Measurements from ENCODE around the gene CIDEB. TPM values are rescaled to one million over a fixed set of nuclear protein-coding genes. Genes with fewer than 3 reads are reported as not detected.

The CIDEB gene
- total and polyA plus RNA-seq, 9 of the 15 experiments (the other 6 are each of a cell fraction or from before 2014, with no cell fraction given), result 0.03 to 0.35 (median 0.09) TPM; not detected in 3

DNA sequence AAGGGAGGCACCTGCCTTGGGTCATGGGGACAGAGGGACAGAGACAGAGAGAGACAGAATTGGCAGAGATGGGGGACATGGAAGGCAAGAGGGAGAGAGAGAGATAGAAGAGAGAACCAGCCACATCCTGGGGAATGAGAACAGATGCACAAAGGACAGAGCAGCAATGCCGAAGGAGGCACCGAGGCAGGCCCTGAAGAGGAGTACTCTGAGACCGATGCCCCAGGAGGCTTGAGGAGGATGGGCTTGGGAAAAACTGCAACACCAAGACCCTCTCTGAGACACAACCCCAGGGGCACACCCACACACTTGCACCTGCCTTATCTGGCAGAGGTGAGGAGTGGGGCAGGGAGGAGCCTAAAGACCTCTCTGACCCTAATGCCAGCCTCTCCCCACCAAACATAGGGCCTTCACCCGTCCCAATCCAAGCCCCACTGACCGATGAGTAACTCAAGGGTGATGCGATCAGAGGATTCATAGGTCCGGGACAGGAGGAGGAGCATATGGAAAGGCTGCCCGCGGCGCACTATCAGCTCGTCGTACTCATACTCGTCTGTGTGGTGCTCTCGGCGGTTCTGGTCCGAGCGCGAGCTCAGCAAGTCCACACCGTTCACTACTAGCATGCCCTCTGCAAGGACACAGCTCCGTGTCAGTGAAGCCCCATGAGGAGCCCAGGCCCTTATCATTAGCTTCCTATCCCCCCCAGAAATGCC lies 46.4 kb downstream of the CIDEB start:
- Histone ChIP-seq H3K4me2 (ENCODE audit: insufficient read depth, low read length) (no peak overlapping the region), H2AFZ (ENCODE audit: low read depth, low read length) (no peak overlapping the region), H3K9me3 (replicated peaks; ENCODE audit: control insufficient read depth, insufficient read depth, low read depth, low read length) (no peaks in the 10 kb centered on the region), H3K27ac (ENCODE audit: extremely low read depth, low read depth, low read length) (no peak overlapping the region), H3K27me3 (ENCODE audit: control insufficient read depth in 2 of 2, insufficient read depth in 2 of 2, low read length in 2 of 2) (no peaks in the 10 kb centered on the region), H4K20me1 (replicated peaks; ENCODE audit: control insufficient read depth, insufficient read depth, low read length) (no peaks in the 10 kb centered on the region), H3K9me1 (ENCODE audit: control insufficient read depth, insufficient read depth, low read length) (no peaks in the 10 kb centered on the region), H3K79me2 (ENCODE audit: control insufficient read depth, insufficient read depth, low read length) (no peaks in the 10 kb centered on the region), H3K36me3 (ENCODE audit: control insufficient read depth, insufficient read depth, low read length) (no peaks in the 10 kb centered on the region), H3K4me1 (replicated peaks in 1 of 2; ENCODE audit: control insufficient read depth in 2 of 2, insufficient read depth in 2 of 2, low read length in 2 of 2) (peaks cover 12 to 56% of the 10 kb centered on the region in 2 experiments; a peak in 4 of 5 replicates), H3K9ac (ENCODE audit: insufficient read depth in 1 of 2, low read depth in 2 of 2, low read length in 2 of 2) (no peak overlapping the region), H3K4me3 (no peak overlapping the region)
- CTCF ChIA-PET (ENCODE audit: low intra/inter-chr PET ratio), result no interaction called here
- 55% methylated on average over 19 of the region's 20 CpGs for WGBS (ENCODE audit: insufficient coverage, low coverage, missing lambda C conversion rate)
- ATAC-seq (no peak), DNase-seq (ENCODE audit: extremely low read depth in 1 of 4, low spot score in 3 of 4) (no peak), FAIRE-seq (no peak)
- POLR2A ChIA-PET, result interaction anchor here (0.6 to 1.6 kb wide), 4 partner anchors 8 to 180 kb away, joined by 3 to 4 read pairs (median 4); no protein-coding TSS in a partner anchor
- in situ Hi-C loops (cut with MboI) (no loop called here), intact Hi-C loops (cut with micrococcal nuclease) (no loop called here)
- no TSS peak for BruUV-seq (replicated peaks)
- no peak for TF ChIP-seq BACH1 (tag; IDR thresholded peaks at IDR 0.05)
- no peak for TF ChIP-seq ELF4 (CRISPR knock-in tag; IDR thresholded peaks at IDR 0.05)
- TF ChIP-seq MCM2 (IDR thresholded peaks at IDR 0.05; ENCODE audit: low read depth), result no peak
- TF ChIP-seq, protein P1, sequence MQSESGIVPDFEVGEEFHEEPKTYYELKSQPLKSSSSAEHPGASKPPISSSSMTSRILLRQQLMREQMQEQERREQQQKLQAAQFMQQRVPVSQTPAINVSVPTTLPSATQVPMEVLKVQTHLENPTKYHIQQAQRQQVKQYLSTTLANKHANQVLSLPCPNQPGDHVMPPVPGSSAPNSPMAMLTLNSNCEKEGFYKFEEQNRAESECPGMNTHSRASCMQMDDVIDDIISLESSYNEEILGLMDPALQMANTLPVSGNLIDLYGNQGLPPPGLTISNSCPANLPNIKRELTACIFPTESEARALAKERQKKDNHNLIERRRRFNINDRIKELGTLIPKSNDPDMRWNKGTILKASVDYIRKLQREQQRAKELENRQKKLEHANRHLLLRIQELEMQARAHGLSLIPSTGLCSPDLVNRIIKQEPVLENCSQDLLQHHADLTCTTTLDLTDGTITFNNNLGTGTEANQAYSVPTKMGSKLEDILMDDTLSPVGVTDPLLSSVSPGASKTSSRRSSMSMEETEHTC (IDR thresholded peaks at IDR 0.05), result no peak
- TF ChIP-seq, protein P2, sequence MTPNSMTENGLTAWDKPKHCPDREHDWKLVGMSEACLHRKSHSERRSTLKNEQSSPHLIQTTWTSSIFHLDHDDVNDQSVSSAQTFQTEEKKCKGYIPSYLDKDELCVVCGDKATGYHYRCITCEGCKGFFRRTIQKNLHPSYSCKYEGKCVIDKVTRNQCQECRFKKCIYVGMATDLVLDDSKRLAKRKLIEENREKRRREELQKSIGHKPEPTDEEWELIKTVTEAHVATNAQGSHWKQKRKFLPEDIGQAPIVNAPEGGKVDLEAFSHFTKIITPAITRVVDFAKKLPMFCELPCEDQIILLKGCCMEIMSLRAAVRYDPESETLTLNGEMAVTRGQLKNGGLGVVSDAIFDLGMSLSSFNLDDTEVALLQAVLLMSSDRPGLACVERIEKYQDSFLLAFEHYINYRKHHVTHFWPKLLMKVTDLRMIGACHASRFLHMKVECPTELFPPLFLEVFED (CRISPR knock-in tag; conservative IDR thresholded peaks at IDR 0.05), result no peak
- no peak for TF ChIP-seq EHMT2 (IDR thresholded peaks at IDR 0.05)
- no peak for TF ChIP-seq ZNF23 (CRISPR knock-in tag; IDR thresholded peaks at IDR 0.05)
- TF ChIP-seq, protein P3, sequence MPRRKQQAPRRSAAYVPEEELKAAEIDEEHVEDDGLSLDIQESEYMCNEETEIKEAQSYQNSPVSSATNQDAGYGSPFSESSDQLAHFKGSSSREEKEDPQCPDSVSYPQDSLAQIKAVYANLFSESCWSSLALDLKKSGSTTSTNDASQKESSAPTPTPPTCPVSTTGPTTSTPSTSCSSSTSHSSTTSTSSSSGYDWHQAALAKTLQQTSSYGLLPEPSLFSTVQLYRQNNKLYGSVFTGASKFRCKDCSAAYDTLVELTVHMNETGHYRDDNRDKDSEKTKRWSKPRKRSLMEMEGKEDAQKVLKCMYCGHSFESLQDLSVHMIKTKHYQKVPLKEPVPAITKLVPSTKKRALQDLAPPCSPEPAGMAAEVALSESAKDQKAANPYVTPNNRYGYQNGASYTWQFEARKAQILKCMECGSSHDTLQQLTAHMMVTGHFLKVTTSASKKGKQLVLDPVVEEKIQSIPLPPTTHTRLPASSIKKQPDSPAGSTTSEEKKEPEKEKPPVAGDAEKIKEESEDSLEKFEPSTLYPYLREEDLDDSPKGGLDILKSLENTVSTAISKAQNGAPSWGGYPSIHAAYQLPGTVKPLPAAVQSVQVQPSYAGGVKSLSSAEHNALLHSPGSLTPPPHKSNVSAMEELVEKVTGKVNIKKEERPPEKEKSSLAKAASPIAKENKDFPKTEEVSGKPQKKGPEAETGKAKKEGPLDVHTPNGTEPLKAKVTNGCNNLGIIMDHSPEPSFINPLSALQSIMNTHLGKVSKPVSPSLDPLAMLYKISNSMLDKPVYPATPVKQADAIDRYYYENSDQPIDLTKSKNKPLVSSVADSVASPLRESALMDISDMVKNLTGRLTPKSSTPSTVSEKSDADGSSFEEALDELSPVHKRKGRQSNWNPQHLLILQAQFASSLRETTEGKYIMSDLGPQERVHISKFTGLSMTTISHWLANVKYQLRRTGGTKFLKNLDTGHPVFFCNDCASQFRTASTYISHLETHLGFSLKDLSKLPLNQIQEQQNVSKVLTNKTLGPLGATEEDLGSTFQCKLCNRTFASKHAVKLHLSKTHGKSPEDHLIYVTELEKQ (CRISPR knock-in tag; IDR thresholded peaks at IDR 0.05), result no peak
- TF ChIP-seq TFAM (CRISPR knock-in tag; conservative IDR thresholded peaks at IDR 0.05), result no peak
- TF ChIP-seq ZNF644 (tag; IDR thresholded peaks at IDR 0.05; ENCODE audit: low read depth), result no peak
- no peak for TF ChIP-seq PHTF2 (CRISPR knock-in tag; IDR thresholded peaks at IDR 0.05)
- TF ChIP-seq SNIP1 (IDR thresholded peaks at IDR 0.05; ENCODE audit: low read depth), result no peak
- no peak for TF ChIP-seq MXI1 (IDR thresholded peaks at IDR 0.05; ENCODE audit: low read depth, low read length)
- TF ChIP-seq RUNX1 (IDR thresholded peaks at IDR 0.05; ENCODE audit: low read depth), result no peak
- no peak for TF ChIP-seq HIVEP1 (CRISPR knock-in tag; IDR thresholded peaks at IDR 0.05)
- TF ChIP-seq, protein P4, sequence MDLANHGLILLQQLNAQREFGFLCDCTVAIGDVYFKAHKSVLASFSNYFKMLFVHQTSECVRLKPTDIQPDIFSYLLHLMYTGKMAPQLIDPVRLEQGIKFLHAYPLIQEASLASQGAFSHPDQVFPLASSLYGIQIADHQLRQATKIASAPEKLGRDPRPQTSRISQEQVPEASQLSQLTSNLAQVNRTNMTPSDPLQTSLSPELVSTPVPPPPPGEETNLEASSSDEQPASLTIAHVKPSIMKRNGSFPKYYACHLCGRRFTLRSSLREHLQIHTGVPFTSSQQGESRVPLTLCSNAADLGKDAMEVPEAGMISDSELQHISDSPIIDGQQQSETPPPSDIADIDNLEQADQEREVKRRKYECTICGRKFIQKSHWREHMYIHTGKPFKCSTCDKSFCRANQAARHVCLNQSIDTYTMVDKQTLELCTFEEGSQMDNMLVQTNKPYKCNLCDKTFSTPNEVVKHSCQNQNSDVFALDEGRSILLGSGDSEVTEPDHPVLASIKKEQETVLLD (IDR thresholded peaks at IDR 0.05), result no peak

Measured in K562 (cell line).